Adrenal gland (tissue), 5 donors: ENCODE measurements around the gene DPP10.

ENCODE experiments used
- POLR2A ChIP-seq, 2 donors: fragments of 450-650 bp; IDR thresholded peaks; one replicate each; pipeline ENCODE4 v1.6.1; 2017; ENCODE audit warnings: antibody characterized with exemption in 2 of 2, mild to moderate bottlenecking in 2 of 2, moderate library complexity in 1 of 2
- TF ChIP-seq, protein P1 (sequence below), 6 experiments: fragments of 450-650 bp in 4 of 6; fragments of 200-600 bp in 2 of 6; sonication (generic) in 1 of 6; IDR thresholded peaks; 1 replicate in 5 of 6; 2 replicates in 1 of 6; pipeline versions ENCODE4 v1.5.1 to v1.8.0; 2016 to 2021; ENCODE audit warnings: antibody characterized with exemption in 6 of 6, mild to moderate bottlenecking in 2 of 6, moderate library complexity in 1 of 6
- donor health status: DM: no; HTN: no; CAD: no.

DNA sequence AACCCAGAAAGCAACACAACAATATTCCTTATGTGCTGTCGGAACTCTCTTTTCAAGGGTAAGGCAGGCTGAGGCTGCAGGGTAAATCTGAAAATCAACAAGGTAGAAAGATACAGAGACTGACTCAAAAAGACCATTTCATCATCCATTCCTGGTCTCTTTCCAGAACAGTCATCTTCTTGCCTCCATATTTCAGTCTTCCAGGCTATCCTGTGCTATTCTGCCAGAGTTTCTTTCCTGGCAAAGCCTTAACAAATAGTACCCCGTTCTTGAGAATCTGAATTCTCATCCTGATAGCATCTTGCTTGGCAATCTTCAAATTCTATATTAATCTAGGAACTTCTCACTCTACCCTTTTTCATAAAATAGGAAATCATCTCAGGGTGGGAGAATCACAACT, 15.5 kb downstream of the DPP10 start:
- TF ChIP-seq, protein P1, sequence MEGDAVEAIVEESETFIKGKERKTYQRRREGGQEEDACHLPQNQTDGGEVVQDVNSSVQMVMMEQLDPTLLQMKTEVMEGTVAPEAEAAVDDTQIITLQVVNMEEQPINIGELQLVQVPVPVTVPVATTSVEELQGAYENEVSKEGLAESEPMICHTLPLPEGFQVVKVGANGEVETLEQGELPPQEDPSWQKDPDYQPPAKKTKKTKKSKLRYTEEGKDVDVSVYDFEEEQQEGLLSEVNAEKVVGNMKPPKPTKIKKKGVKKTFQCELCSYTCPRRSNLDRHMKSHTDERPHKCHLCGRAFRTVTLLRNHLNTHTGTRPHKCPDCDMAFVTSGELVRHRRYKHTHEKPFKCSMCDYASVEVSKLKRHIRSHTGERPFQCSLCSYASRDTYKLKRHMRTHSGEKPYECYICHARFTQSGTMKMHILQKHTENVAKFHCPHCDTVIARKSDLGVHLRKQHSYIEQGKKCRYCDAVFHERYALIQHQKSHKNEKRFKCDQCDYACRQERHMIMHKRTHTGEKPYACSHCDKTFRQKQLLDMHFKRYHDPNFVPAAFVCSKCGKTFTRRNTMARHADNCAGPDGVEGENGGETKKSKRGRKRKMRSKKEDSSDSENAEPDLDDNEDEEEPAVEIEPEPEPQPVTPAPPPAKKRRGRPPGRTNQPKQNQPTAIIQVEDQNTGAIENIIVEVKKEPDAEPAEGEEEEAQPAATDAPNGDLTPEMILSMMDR (IDR thresholded peaks at IDR 0.05): no peak
- TF ChIP-seq POLR2A (IDR thresholded peaks at IDR 0.05): no peak
